Measurements from ENCODE around the gene PGC.

DNA sequence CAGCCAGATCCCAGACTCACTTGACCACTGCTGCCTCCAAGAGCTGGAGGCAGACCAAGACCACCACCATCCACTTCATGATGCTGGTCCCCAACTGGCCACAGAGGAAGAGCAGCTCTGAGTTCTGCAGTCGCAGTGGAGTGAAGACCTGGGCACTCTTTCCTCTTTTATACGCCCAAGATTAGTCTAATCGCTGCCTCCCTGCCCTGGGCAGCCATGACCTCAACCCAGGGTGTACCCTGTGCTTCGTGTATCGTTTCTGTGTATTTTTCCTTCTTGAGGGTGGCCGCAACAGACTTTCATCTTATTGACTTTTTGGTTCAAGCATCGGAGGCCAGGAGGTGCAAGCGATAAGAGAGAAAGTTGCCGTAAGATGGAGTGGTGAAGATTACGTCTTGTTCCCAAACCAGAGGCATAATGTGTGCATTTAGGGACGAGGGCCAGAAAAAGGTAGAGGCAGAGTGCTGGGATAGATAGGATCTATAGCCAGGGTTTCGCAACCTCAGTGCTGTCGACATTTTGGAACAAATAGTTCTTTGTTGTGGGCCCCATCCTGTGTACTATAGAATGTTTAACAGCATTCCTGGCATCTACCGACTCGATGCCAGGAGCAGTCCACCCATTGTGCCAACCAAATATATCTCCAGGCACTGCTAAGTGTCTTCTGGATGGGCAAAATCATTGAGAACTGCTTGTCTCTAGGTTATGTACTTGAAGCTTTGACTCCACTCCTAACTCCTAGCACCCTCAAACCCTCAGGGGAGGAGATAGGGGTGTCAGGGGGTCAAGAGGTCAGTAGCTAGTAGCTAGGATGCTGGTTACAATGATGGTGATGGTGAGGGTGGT lies at the start of gene PGC:
- TF ChIP-seq, protein P1, sequence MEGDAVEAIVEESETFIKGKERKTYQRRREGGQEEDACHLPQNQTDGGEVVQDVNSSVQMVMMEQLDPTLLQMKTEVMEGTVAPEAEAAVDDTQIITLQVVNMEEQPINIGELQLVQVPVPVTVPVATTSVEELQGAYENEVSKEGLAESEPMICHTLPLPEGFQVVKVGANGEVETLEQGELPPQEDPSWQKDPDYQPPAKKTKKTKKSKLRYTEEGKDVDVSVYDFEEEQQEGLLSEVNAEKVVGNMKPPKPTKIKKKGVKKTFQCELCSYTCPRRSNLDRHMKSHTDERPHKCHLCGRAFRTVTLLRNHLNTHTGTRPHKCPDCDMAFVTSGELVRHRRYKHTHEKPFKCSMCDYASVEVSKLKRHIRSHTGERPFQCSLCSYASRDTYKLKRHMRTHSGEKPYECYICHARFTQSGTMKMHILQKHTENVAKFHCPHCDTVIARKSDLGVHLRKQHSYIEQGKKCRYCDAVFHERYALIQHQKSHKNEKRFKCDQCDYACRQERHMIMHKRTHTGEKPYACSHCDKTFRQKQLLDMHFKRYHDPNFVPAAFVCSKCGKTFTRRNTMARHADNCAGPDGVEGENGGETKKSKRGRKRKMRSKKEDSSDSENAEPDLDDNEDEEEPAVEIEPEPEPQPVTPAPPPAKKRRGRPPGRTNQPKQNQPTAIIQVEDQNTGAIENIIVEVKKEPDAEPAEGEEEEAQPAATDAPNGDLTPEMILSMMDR (conservative IDR thresholded peaks at IDR 0.05 in 1 of 2, IDR thresholded peaks at IDR 0.05 in 1 of 2; ENCODE audit: extremely low read depth in 1 of 2, insufficient read depth in 1 of 2, low read depth in 1 of 2, low read length in 2 of 2), result no peak
- no peak for TF ChIP-seq EZH2 (IDR thresholded peaks at IDR 0.05; ENCODE audit: borderline replicate concordance, low read length)
